Activated T-cell treated with anti-CD3 and anti-CD28 coated beads for 1 hour (primary cell): ENCODE data around the gene DMRT1.

Experiments
- DNase-seq: peaks from one replicate; pipeline ENCODE4 v3.0.0-alpha.2; 2020; ENCODE audit warnings: low read depth

The DMRT1 gene

GRCh38 chr9:841371-842209 lies at the start of gene DMRT1:
Gene DMRT1, plus strand, starts transcription at chr9:841697. Its CDS starts 142 bp downstream, at chr9:841839.
- DNase-seq: no peak

DNA sequence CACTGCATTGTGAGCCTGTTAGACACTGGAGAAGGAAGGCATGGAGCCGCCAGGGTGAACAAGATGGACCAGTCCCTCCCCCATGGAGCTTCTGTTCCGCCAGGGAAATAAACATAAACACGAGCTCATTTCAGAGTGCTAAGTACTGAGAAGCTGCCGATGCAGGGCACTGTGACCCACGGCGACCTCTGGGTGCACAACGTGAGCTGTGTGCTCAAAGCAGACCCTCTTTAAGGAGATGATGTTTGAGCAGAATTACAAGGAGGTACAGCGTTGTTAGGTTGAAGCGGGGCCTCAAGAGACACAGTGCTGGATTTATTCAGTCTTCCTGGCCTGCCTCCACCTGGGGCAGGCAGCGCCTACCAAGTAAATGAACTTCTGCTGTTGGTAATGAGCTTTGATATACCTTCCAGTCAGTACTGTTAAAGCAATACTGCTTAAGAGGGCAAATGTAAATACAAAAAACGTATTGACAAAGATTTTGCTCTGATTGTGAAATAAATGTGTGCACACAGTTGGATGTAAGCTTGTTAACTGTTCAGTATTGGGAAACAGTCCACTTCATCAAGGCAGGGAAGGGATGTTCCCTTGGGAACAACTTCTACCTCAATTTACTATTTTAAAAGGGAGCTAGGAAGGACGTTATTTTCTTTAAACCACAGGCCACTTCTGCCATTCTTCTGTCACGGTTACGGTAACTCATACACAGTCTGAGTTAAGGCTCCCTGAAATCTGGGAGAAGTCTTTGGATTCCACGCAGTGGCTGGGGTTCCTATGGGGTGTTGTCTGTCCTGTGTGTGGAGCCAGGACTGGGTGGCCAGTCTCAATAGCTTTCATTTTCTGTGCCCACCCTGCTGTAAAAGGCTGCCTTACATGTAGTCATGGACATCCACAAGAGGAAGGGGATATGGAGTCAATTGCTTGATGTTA lies 48.9 kb upstream of the DMRT1 start:
- DNase-seq: no peak

GRCh38 chr9:794386-794785 lies 47.1 kb upstream of the DMRT1 start:
- DNase-seq: no peak

DNA sequence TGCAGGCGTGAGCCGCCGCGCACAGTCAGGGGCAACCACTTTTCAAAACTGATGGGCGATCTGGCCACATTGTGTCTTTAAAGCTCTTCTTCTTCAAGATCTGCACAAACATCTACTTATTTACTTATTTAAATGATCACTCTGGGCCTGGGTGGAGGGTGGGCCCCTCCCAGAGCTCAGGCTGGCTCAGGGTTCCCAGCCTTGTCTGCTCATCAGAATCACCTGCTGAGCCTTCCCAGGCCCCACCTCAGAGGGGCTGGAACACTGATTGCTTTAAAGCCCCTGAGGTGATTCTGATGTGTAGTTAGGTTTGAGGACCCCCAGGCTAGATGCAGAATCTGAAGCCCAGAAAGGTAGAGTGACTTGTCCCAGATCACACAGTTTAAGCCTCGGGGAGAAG lies 45.6 kb upstream of the DMRT1 start:
- no peak for DNase-seq

GRCh38 chr9:800591-801150 lies 40.8 kb upstream of the DMRT1 start:
- DNase-seq: no peak

DNA sequence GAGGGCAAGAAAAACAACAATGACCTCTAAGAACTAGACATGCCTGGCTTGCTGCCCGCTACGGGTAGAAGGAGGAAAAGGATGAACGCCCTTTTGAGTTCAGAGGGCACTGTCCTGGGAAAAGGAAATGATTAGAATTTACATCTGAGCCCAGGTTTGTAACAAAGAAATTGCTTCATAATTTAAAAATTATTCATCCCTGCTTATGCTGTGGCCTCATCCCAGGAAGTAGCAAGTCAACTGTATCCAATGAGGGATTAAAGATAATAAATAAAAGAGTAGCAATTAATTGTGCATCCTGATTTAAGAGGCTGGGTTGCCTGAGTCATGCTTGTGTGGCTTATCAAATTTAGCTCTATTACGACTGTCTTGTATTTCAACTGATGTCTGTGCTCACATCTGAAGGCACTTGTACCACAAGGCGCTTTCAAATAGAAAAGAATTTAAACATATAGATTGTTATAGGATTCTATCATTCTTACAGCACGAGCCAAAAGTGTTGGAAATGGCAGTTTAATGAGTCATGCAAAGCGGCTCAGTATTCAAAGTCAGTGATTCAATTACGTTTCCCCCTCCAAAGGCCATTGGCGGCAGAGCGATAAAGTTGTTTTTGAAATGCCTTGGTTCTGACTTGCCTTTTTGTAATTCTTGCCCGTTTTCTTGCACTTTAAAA lies 40.0 kb upstream of the DMRT1 start:
- no peak for DNase-seq

DNA sequence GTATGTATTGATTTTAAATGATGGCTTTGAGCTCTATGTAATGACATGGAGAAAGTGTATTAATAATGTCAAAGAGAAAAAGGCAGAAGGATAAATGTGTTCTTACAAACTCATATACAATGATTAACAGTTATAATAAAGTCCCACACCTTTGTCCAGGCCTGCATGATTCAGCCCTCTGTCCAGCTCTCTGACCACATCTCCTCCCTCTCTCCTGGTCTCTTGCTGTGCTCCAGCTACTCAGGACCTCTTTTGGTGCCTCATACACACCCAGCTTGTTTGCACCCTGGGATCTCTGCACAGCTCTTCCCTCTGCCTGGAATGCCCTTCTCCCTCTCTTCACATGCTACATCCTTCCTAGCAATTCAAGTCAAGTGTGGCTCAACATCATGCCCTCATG lies 37.5 kb upstream of the DMRT1 start:
- DNase-seq: no peak

GRCh38 chr9:805151-805550 lies 36.3 kb upstream of the DMRT1 start:
- no peak for DNase-seq

- DNase-seq: no peak
Measured at GRCh38 chr9:806285-807156, 35.0 kb upstream of the DMRT1 start.

- no peak for DNase-seq
Measured at GRCh38 chr9:811106-811531, 30.4 kb upstream of the DMRT1 start.

GRCh38 chr9:818958-819357 lies 22.5 kb upstream of the DMRT1 start:
- DNase-seq: no peak

DNA sequence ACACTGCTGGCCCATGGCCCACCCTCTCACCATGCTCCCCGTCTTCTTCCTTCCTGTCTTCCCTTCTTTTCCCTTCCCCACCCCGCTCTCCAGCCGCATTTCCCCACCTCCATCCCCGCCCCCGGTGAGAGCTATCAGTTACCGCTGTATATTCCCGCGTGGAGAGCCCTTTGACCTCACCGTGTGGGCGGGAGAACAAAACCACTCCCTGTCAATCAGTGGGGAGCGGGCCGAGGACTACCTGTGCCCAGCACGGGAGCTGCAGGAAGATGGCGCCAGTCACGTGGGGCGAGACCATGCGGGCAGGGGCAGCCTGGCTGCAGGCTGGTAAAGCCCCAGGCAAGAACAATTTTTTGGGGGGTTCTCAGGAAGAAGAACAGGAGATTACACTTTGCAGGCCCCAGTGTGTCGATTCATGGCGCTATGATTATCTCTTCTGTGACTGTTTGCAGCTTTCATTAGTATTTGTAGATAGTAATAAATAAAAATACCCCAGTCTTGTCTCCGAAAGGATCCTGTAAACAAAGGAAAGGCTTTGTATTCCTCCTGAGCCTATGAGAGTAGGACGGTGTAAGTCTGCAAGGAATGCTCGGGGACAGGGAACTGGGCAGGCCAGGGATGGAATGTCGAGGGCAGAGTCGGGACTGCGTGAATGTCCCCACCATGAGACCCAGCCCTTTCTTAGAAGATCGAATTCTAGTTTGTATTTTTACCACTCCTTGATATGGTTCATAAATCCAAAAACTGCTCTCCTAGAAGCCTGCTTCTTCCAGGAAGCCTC lies 14.8 kb upstream of the DMRT1 start:
- no peak for DNase-seq

DNA sequence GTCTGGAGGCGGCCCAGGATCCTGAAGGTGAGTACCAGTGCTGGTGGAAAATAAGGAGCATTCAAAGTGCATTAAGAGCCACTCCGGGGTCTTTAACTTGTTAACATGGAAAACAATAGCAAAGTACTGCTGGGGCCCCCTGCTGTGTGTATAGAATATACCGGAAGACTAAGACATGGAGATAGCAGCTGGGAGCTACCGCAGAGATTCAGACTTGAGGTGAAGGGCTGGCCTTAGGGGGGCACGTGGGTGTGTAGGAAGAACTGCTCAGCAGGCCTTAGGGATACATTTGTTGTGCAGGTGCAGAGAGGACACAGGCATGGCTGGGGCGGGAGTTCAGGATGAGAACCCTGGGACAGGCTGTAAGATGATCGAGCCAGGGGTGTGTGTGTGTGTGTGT lies 1.2 kb upstream of the DMRT1 start:
- no peak for DNase-seq

DNA sequence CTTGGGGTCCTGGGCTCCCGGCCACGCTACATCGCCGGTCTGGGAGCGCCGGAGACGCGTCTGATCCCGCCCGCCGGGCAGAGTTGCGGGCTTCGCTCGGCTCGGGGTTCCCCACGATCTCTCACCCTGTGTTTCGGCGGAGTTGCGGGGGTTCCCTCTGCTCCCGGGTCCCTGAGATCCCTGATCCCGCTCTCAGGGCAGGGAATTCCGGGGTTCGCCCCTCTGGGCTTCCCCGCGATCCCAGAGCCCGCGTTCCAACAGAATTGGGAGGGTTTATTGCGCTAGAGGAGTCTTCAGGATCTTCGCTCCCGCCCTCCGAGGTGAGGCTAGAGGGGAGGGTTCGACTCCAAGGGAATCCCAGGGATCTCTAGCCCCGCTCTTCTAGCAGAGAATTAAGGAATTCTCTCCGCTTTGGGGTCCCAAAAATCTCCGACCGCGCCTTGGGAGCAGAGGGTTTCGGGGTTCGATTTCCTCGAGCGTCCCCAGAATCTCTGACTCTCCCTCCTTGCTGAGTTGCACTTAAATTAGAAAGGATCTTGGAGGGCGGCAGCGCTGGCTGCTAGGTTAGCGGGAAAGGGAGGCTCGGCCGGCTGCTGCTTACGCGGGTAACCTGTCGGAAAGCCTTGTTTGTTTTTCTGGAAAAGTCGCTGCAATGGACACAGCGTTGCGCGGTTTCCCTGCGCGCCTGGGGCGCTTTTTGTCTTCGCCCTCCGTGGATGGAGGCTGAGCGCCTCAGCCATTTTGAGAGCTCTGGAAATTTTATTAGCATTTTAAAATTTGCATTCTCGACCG lies 1.3 kb downstream of the DMRT1 start:
- DNase-seq: no peak

- no peak for DNase-seq
Measured at GRCh38 chr9:843427-843785, 1.9 kb downstream of the DMRT1 start.

DNA sequence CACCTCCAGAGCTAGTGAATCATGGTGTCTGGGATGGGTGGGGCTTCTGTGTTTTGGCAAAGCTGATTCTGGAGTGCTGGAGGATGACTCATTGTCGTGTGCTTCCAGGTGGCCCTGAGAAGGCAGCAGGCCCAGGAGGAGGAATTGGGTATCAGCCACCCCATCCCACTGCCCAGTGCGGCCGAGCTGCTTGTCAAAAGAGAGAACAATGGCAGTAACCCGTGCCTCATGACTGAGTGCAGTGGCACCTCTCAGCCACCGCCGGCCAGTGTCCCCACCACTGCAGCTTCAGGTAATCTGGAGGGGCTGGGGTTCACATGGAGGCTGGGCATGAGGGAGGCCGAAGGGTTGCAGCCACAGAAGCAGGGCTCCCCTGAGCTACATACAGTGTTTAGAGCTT lies 5.4 kb downstream of the DMRT1 start:
- no peak for DNase-seq

- no peak for DNase-seq
Measured at GRCh38 chr9:847505-847904, 6.0 kb downstream of the DMRT1 start.

- no peak for DNase-seq
Measured at GRCh38 chr9:849431-849830, 7.9 kb downstream of the DMRT1 start.

DNA sequence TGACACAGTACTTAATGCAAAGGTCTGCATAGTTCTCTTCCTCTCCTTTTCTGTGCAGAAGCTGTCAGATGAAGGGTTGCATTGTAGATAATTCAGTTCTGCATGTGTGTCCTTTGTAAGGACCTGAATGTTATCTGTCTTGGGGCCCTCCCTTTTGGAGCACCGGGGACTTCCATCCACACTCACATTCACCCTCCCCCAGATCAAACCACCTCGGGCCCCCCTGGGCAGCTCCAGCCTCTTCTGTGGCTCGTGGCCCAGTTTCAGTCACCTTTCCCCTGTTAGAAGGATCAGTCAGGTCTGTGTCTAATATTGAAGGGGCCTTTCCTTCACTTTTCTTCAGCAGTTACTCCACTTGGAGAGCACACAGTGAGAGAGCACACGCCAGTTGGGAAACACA lies 11.0 kb downstream of the DMRT1 start:
- no peak for DNase-seq

GRCh38 chr9:859251-859650 lies 17.8 kb downstream of the DMRT1 start:
- DNase-seq: no peak
